ENCODE data around the gene SLC12A7.
"Not testable (repeated sequence)": the region's sequence is repeated elsewhere in the genome, so short reads cannot be mapped to it uniquely, and the experiment has no call there.

The SLC12A7 gene

GRCh38 chr5:1095302-1095989, 16.4 kb downstream of the SLC12A7 start:
- DNase-seq: no peak

GRCh38 chr5:1094670-1095190, 17.1 kb downstream of the SLC12A7 start:
- no peak for DNase-seq

- no peak for DNase-seq
These were observed 18.5 kb downstream of the SLC12A7 start for GRCh38 chr5:1093361-1093760.

- no peak for DNase-seq
These were observed 19.7 kb downstream of the SLC12A7 start for GRCh38 chr5:1092122-1092521.

GRCh38 chr5:1091632-1092031, 20.2 kb downstream of the SLC12A7 start:
- DNase-seq: no peak

GRCh38 chr5:1090538-1090937, 21.3 kb downstream of the SLC12A7 start:
- no peak for DNase-seq

- no peak for DNase-seq
These were observed 22.2 kb downstream of the SLC12A7 start for GRCh38 chr5:1089621-1090040.

- no peak for DNase-seq
These were observed 22.7 kb downstream of the SLC12A7 start for GRCh38 chr5:1089146-1089545.

GRCh38 chr5:1088726-1089125, 23.1 kb downstream of the SLC12A7 start:
- DNase-seq: no peak

GRCh38 chr5:1088031-1088430, 23.8 kb downstream of the SLC12A7 start:
- no peak for DNase-seq

GRCh38 chr5:1087428-1087827, 24.4 kb downstream of the SLC12A7 start:
- no peak for DNase-seq

GRCh38 chr5:1086871-1087270, 25.0 kb downstream of the SLC12A7 start:
- no peak for DNase-seq

GRCh38 chr5:1086137-1086536, 25.7 kb downstream of the SLC12A7 start:
- DNase-seq: no peak

- DNase-seq: no peak
These were observed 26.5 kb downstream of the SLC12A7 start for GRCh38 chr5:1085391-1085790.

GRCh38 chr5:1083823-1084605, 27.8 kb downstream of the SLC12A7 start:
- no peak for DNase-seq

GRCh38 chr5:1083026-1083425, 28.8 kb downstream of the SLC12A7 start:
- DNase-seq: not testable (repeated sequence)

- no peak for DNase-seq
These were observed 30.3 kb downstream of the SLC12A7 start for GRCh38 chr5:1081519-1081918.

GRCh38 chr5:1080432-1080831, 31.4 kb downstream of the SLC12A7 start:
- DNase-seq: no peak

GRCh38 chr5:1079961-1080360, 31.9 kb downstream of the SLC12A7 start:
- DNase-seq: no peak

GRCh38 chr5:1079486-1079885, 32.4 kb downstream of the SLC12A7 start:
- no peak for DNase-seq

GRCh38 chr5:1078851-1079250, 33.0 kb downstream of the SLC12A7 start:
- DNase-seq: no peak

GRCh38 chr5:1078206-1078605, 33.7 kb downstream of the SLC12A7 start:
- no peak for DNase-seq

- no peak for DNase-seq
These were observed 34.3 kb downstream of the SLC12A7 start for GRCh38 chr5:1077491-1078020.

GRCh38 chr5:1077026-1077425, 34.8 kb downstream of the SLC12A7 start:
- no peak for DNase-seq

All from CD4-positive, alpha-beta T cell treated with Interleukin-17A for 4 hours (primary cell).